K562 (cell line): ENCODE results near the gene PCDH1. TPM values are rescaled to one million over a fixed set of nuclear protein-coding genes. Genes with fewer than 3 reads are reported as not detected.
A peak's percentile ranks its signal among the peaks of the same experiment; 100 is the strongest.

ENCODE experiments used
- ATAC-seq: fragments of 200-7000 bp; cut with Tn5 transposase; 3 replicates; pipeline ENCODE4 v1.9.1; 2020; ENCODE audit warnings: moderate library complexity
- BruUV-seq: library from RNA; stranded (reverse); fragments of 400-500 nt; replicated peaks from 2 replicates; lab custom pipeline; 2021; lab: Mats Ljungman, UMichigan
- CTCF ChIA-PET: fragments of 300-600 bp; formaldehyde crosslinking; extraction: SDS; loops from one replicate; lab custom pipeline; 2021; ENCODE audit warnings: low intra/inter-chr PET ratio; lab: Yijun Ruan, JAX
- POLR2A ChIA-PET: fragments of 300-600, 350-650 bp; sonication (Branson Sonifier 250); formaldehyde crosslinking; extraction: SDS; loops from one replicate; lab custom pipeline; 2021; ENCODE audit warnings: antibody characterized with exemption, inconsistent platforms; lab: Yijun Ruan, JAX
- DNase-seq, 4 experiments: peaks; one replicate each; pipeline versions ENCODE4 v3.0.0 to v3.0.0-alpha.2; 2011 to 2018; ENCODE audit warnings: low spot score in 3 of 4, mixed read lengths in 3 of 4; ENCODE audit errors: extremely low read depth in 1 of 4
- FAIRE-seq: peaks from 2 replicates; lab custom pipeline; 2011; peaks lifted over from hg19 to GRCh38; lab: Jason Lieb, UNC
- H2AFZ ChIP-seq: 2 replicates; pipeline ENCODE4 v1.6.0; 2011; ENCODE audit warnings: low read depth, low read length, control low read depth, inconsistent platforms
- H3K27ac ChIP-seq: fragments of 200-600 bp; 3 replicates; pipeline ENCODE4 v1.8.0; 2011; ENCODE audit warnings: low read depth, mild to moderate bottlenecking, control low read depth, inconsistent platforms, low read length, moderate library complexity, mixed read lengths; ENCODE audit errors: extremely low read depth
- H3K27me3 ChIP-seq, 2 experiments: fragments of 300-600 bp in 1 of 2; 2 replicates in 1 of 2; 3 replicates in 1 of 2; pipeline versions ENCODE4 v1.6.0 to v1.8.0; 2011; ENCODE audit warnings: inconsistent platforms in 2 of 2, low read length in 2 of 2, mild to moderate bottlenecking in 1 of 2, mixed read lengths in 1 of 2, moderate library complexity in 1 of 2; ENCODE audit not compliant: control insufficient read depth in 2 of 2, insufficient read depth in 2 of 2
- H3K36me3 ChIP-seq: fragments of 300-600 bp; 3 replicates; pipeline ENCODE4 v1.8.0; 2011; ENCODE audit warnings: mild to moderate bottlenecking, low read length, inconsistent platforms; ENCODE audit not compliant: control insufficient read depth, insufficient read depth
- H3K4me1 ChIP-seq, 2 experiments: fragments of 200-600 bp in 1 of 2; replicated peaks in 1 of 2; 2 replicates in 1 of 2; 3 replicates in 1 of 2; pipeline versions ENCODE4 v1.5.1 to v1.8.0; 2011; ENCODE audit warnings: inconsistent platforms in 2 of 2, low read length in 2 of 2, mild to moderate bottlenecking in 1 of 2, mixed read lengths in 1 of 2, moderate library complexity in 1 of 2; ENCODE audit not compliant: control insufficient read depth in 2 of 2, insufficient read depth in 2 of 2
- H3K4me2 ChIP-seq: 2 replicates; pipeline ENCODE4 v1.6.1; 2011; ENCODE audit warnings: low read length, control low read depth, inconsistent platforms, mixed read lengths; ENCODE audit not compliant: insufficient read depth
- H3K4me3 ChIP-seq: fragments of 200-600 bp; sonication (generic), shearing (Covaris generic); 2 replicates; pipeline ENCODE4 v1.5.1; 2016; ENCODE audit warnings: control low read depth, inconsistent platforms
- H3K79me2 ChIP-seq: fragments of 200-600 bp; 3 replicates; pipeline ENCODE4 v1.8.0; 2011; ENCODE audit warnings: low read length, inconsistent platforms; ENCODE audit not compliant: control insufficient read depth, insufficient read depth
- H3K9ac ChIP-seq, 2 experiments: 2 replicates each; pipeline versions ENCODE4 v1.6.0 to v1.6.1; 2011; ENCODE audit warnings: low read depth in 2 of 2, low read length in 2 of 2, control low read depth in 1 of 2, inconsistent platforms in 1 of 2, mild to moderate bottlenecking in 1 of 2, mixed read lengths in 1 of 2; ENCODE audit not compliant: insufficient read depth in 1 of 2
- H3K9me1 ChIP-seq: one replicate; pipeline ENCODE4 v1.6.0; 2011; ENCODE audit warnings: inconsistent platforms, mild to moderate bottlenecking, low read length, moderate library complexity; ENCODE audit not compliant: control insufficient read depth, insufficient read depth
- H3K9me3 ChIP-seq: replicated peaks from 2 replicates; pipeline ENCODE4 v1.5.1; 2011; ENCODE audit warnings: low read depth, low read length, inconsistent platforms; ENCODE audit not compliant: control insufficient read depth, insufficient read depth
- H4K20me1 ChIP-seq: replicated peaks from 2 replicates; pipeline ENCODE4 v1.6.1; 2011; ENCODE audit warnings: low read length, inconsistent platforms, mixed read lengths; ENCODE audit not compliant: control insufficient read depth, insufficient read depth
- CEBPG ChIP-seq, 3 experiments: fragments of 200-800 bp in 1 of 3; sonication (Bioruptor generic) in 1 of 3; sonication (generic) in 1 of 3; formaldehyde crosslinking in 1 of 3; IDR thresholded peaks in 2 of 3; conservative IDR thresholded peaks in 1 of 3; 2 replicates each; pipeline versions ENCODE4 v1.6.1 to v1.8.0; 2016 to 2022; ENCODE audit warnings: missing compliant biosample characterization in 2 of 3, missing genetic modification characterization in 2 of 3, mild to moderate bottlenecking in 1 of 3, missing genetic modification reagents in 1 of 3
- EGR1 ChIP-seq: fragments of 450-650 bp; conservative IDR thresholded peaks from 2 replicates; pipeline ENCODE4 v1.6.1; 2017; ENCODE audit warnings: mild to moderate bottlenecking
- ETV6 ChIP-seq, 3 experiments: fragments of 150-350 bp in 1 of 3; sonication (generic) in 1 of 3; formaldehyde crosslinking in 1 of 3; IDR thresholded peaks; 2 replicates each; pipeline versions ENCODE4 v1.6.1 to v1.8.0; 2014 to 2022; ENCODE audit warnings: borderline replicate concordance in 2 of 3, low read depth in 2 of 3, antibody characterized with exemption in 1 of 3, low read length in 1 of 3, mild to moderate bottlenecking in 1 of 3, missing genetic modification reagents in 1 of 3
- MNT ChIP-seq, 2 experiments: fragments of 450-650 bp; conservative IDR thresholded peaks; 2 replicates each; pipeline ENCODE4 v1.6.1; 2017; ENCODE audit warnings: mild to moderate bottlenecking in 2 of 2, moderate library complexity in 2 of 2
- PTTG1 ChIP-seq: fragments of 450-650 bp; IDR thresholded peaks from 2 replicates; pipeline ENCODE4 v1.6.1; 2016; ENCODE audit warnings: low read depth, mild to moderate bottlenecking, missing genetic modification characterization, missing compliant biosample characterization
- RBM15 ChIP-seq: fragments of 200-400 bp; formaldehyde crosslinking; IDR thresholded peaks from 2 replicates; pipeline ENCODE4 v1.6.1; 2018; ENCODE audit warnings: mild to moderate bottlenecking, low read length, moderate library complexity; ENCODE audit not compliant: insufficient read depth
- TBP ChIP-seq: optimal IDR thresholded peaks from 2 replicates; pipeline ENCODE3; 2011; ENCODE audit warnings: low read depth, low read length, improper control_type of control experiment
- ZNF318 ChIP-seq, 2 experiments: fragments of 450-650 bp; IDR thresholded peaks; 2 replicates each; pipeline ENCODE4 v1.6.1; 2016; ENCODE audit warnings: mild to moderate bottlenecking in 2 of 2, borderline replicate concordance in 1 of 2, low read depth in 1 of 2, moderate library complexity in 1 of 2
- WGBS: fragments of 100-300 bp; shearing (Covaris generic); methylation state at CpG from one replicate; pipeline ENCODE4 v1.1.6; 2016; ENCODE audit warnings: low coverage, mixed read lengths; ENCODE audit not compliant: insufficient coverage; ENCODE audit errors: missing lambda C conversion rate; 5-methylcytosine and 5-hydroxymethylcytosine counted together
- in situ Hi-C: fragments of 300-500 bp; cut with MboI; formaldehyde crosslinking; loops from 4 replicates; pipeline ENCODE4 v1.15.0; 2018; ENCODE audit warnings: inconsistent platforms, mixed read lengths
- intact Hi-C: fragments of 100-400 bp; cut with micrococcal nuclease; formaldehyde crosslinking; loops from 2 replicates; pipeline ENCODE4 v1.14.2; 2022
- polyA plus RNA-seq, 8 experiments: library from polyadenylated mRNA; depleted of rRNA in 4 of 8; stranded (reverse) in 5 of 8; unstranded in 3 of 8; fragments of >200 nt; fragmentation: Nextera tagmentation in 2 of 8; fragmentation: Illumina TruSeq in 1 of 8; extraction: Ambion mirVana in 2 of 8; extraction: Trizol in 1 of 8; gene quantifications; 2 replicates each; pipeline versions ENCODE4 v1.2.1 to v1.2.3, GENCODE V29; 2011 to 2014; ENCODE audit warnings: inconsistent platforms in 1 of 8, missing spikeins in 1 of 8
- total RNA-seq, 7 experiments: library from RNA; depleted of rRNA in 6 of 7; stranded (reverse); fragments of >200 nt in 6 of 7; fragmentation: Illumina TruSeq in 2 of 7; extraction: Trizol in 2 of 7; gene quantifications; 2 replicates each; pipeline versions ENCODE4 v1.2.1 to v1.2.3, GENCODE V29; 2011 to 2021; ENCODE audit warnings: low replicate concordance in 1 of 7

The PCDH1 gene
- total and polyA plus RNA-seq, 9 of the 15 experiments (the other 6 are each of a cell fraction or from before 2014, with no cell fraction given): 0.11 to 3.6 (median 1.9) TPM; not detected in 1

- H3K4me2 ChIP-seq: no peak overlapping the region
- H3K27ac ChIP-seq: no peak overlapping the region
- no peak overlapping the region for H2AFZ ChIP-seq
- CTCF ChIA-PET: no interaction called here
- no peak overlapping the region for H3K4me3 ChIP-seq
- H3K9me3 ChIP-seq: no peaks in the 10 kb centered on the region
- intact Hi-C loops: no loop called here
- H4K20me1 ChIP-seq: peaks cover 4% of the 10 kb centered on the region
- no peaks in the 10 kb centered on the region for H3K36me3 ChIP-seq
- DNase-seq: no peak
- BruUV-seq: no TSS peak
- peaks cover 15 to 51% of the 10 kb centered on the region in 2 experiments for H3K27me3 ChIP-seq
- H3K79me2 ChIP-seq: no peaks in the 10 kb centered on the region
- no peak overlapping the region for H3K9ac ChIP-seq
- POLR2A ChIA-PET: interaction anchor here (0.5 to 1.1 kb wide), 3 partner anchors 9 to 119 kb away, joined by 3 to 4 read pairs (median 3); no protein-coding TSS in a partner anchor
- no peaks in the 10 kb centered on the region for H3K9me1 ChIP-seq
- H3K4me1 ChIP-seq: peaks cover 4 to 7% of the 10 kb centered on the region in 2 experiments; a peak in 3 of 5 replicates
- ATAC-seq: no peak
- in situ Hi-C loops: no loop called here
- 8% methylated on average over 12 of the region's 13 CpGs for WGBS
- no peak for FAIRE-seq
- no peak for TF ChIP-seq ETV6 (IDR thresholded peaks at IDR 0.05; ENCODE audit: borderline replicate concordance in 1 of 2, low read depth in 2 of 2, low read length in 1 of 2)
- no peak for TF ChIP-seq ETV6 (CRISPR knock-in tag; IDR thresholded peaks at IDR 0.05; ENCODE audit: borderline replicate concordance)
- TF ChIP-seq ZNF318 (IDR thresholded peaks at IDR 0.05; ENCODE audit: borderline replicate concordance in 1 of 2, low read depth in 1 of 2): no peak
- peak; percentile 28; the same call in 1 of the 2 replicates for TF ChIP-seq EGR1
- no peak for TF ChIP-seq MNT (conservative IDR thresholded peaks at IDR 0.05)
- TF ChIP-seq CEBPG (CRISPR knock-in tag; IDR thresholded peaks at IDR 0.05): no peak
- TF ChIP-seq CEBPG (tag; conservative IDR thresholded peaks at IDR 0.05 in 1 of 2, IDR thresholded peaks at IDR 0.05 in 1 of 2): no peak
- no peak for TF ChIP-seq TBP
- TF ChIP-seq PTTG1 (tag): no peak
- no peak for TF ChIP-seq RBM15
Measured at GRCh38 chr5:141835928-141836670, 42.1 kb downstream of the PCDH1 start.
